Measurements from ENCODE around the gene CTNNA2.

Gene CTNNA2

GRCh38 chr2:80429251-80429650 lies 916.4 kb downstream of the CTNNA2 start:
- no peak overlapping the region for H3K27ac ChIP-seq
- TF ChIP-seq CTCF (IDR thresholded peaks at IDR 0.05) (no peak), ZFX (IDR thresholded peaks at IDR 0.05; ENCODE audit: borderline replicate concordance) (no peak)

GRCh38 chr2:80437959-80438358 lies 925.1 kb downstream of the CTNNA2 start:
- no peak overlapping the region for H3K27ac ChIP-seq
- TF ChIP-seq CTCF (IDR thresholded peaks at IDR 0.05), result no peak
- TF ChIP-seq ZFX (IDR thresholded peaks at IDR 0.05; ENCODE audit: borderline replicate concordance), result no peak

GRCh38 chr2:80438686-80439085 lies 925.8 kb downstream of the CTNNA2 start:
- TF ChIP-seq ZFX (IDR thresholded peaks at IDR 0.05; ENCODE audit: borderline replicate concordance) (no peak), CTCF (IDR thresholded peaks at IDR 0.05) (no peak)
- H3K27ac ChIP-seq, result no peak overlapping the region

- no peak overlapping the region for H3K27ac ChIP-seq
- no peak for TF ChIP-seq ZFX (IDR thresholded peaks at IDR 0.05; ENCODE audit: borderline replicate concordance)
- no peak for TF ChIP-seq CTCF (IDR thresholded peaks at IDR 0.05)
These were observed 941.8 kb downstream of the CTNNA2 start for GRCh38 chr2:80454628-80455027.

GRCh38 chr2:80459028-80459427 lies 946.2 kb downstream of the CTNNA2 start:
- TF ChIP-seq ZFX (IDR thresholded peaks at IDR 0.05; ENCODE audit: borderline replicate concordance), result no peak
- H3K27ac ChIP-seq, result no peak overlapping the region

- no peak overlapping the region for H3K27ac ChIP-seq
- TF ChIP-seq ZFX (IDR thresholded peaks at IDR 0.05; ENCODE audit: borderline replicate concordance) (no peak), CTCF (IDR thresholded peaks at IDR 0.05) (no peak)
These were observed 948.8 kb downstream of the CTNNA2 start for GRCh38 chr2:80461505-80462197.

GRCh38 chr2:80462654-80463053 lies 949.8 kb downstream of the CTNNA2 start:
- TF ChIP-seq CTCF (IDR thresholded peaks at IDR 0.05) (no peak), ZFX (IDR thresholded peaks at IDR 0.05; ENCODE audit: borderline replicate concordance) (no peak)
- H3K27ac ChIP-seq, result no peak overlapping the region

- TF ChIP-seq CTCF (IDR thresholded peaks at IDR 0.05) (no peak), ZFX (IDR thresholded peaks at IDR 0.05; ENCODE audit: borderline replicate concordance) (no peak)
- H3K27ac ChIP-seq, result no peak overlapping the region
These were observed 951.4 kb downstream of the CTNNA2 start for GRCh38 chr2:80464275-80464674.

All from 22Rv1 (cell line).